Ishikawa (cell line): ENCODE measurements around the gene CDS2.

ENCODE experiments used
- CEBPB ChIP-seq: IDR thresholded peaks from 2 replicates; pipeline ENCODE4 v1.6.1; 2012
- EGR1 ChIP-seq: IDR thresholded peaks from 2 replicates; pipeline ENCODE4 v1.6.1; 2012
- MAX ChIP-seq: IDR thresholded peaks from 2 replicates; pipeline ENCODE4 v1.6.1; 2012
- NFIC ChIP-seq: IDR thresholded peaks from 2 replicates; pipeline ENCODE4 v1.6.1; 2012
- REST ChIP-seq: IDR thresholded peaks from 2 replicates; pipeline ENCODE4 v1.6.1; 2012; ENCODE audit warnings: low read depth, mild to moderate bottlenecking
- YY1 ChIP-seq: IDR thresholded peaks from 2 replicates; pipeline ENCODE4 v1.6.1; 2012; ENCODE audit warnings: low read depth
- ZBTB7A ChIP-seq: IDR thresholded peaks from 2 replicates; pipeline ENCODE4 v1.6.1; 2012; ENCODE audit warnings: low read depth

- TF ChIP-seq MAX (no peak), EGR1 (no peak), ZBTB7A (no peak), REST (no peak), CEBPB (no peak), NFIC (no peak), YY1 (no peak)
These were observed 107.3 kb downstream of the CDS2 start for GRCh38 chr20:5234158-5234557.
